GM12878 (cell line): ENCODE measurements around the gene PRKCZ. TPM values are rescaled to one million over a fixed set of nuclear protein-coding genes. Genes with fewer than 3 reads are reported as not detected.

Experiments used
- HDAC6 ChIP-seq: fragments of 200-600 bp; sonication (generic); IDR thresholded peaks from one replicate; pipeline ENCODE4 v1.8.0; 2017; ENCODE audit warnings: antibody characterized with exemption; ENCODE audit not compliant: unreplicated experiment
- KLF5 ChIP-seq: fragments of 450-650 bp; IDR thresholded peaks from 2 replicates; pipeline ENCODE4 v1.6.1; 2014; ENCODE audit warnings: mild to moderate bottlenecking; ENCODE audit not compliant: partially characterized antibody
- NR2F1 ChIP-seq: fragments of 450-650 bp; conservative IDR thresholded peaks from 2 replicates; pipeline ENCODE4 v1.6.1; 2017; ENCODE audit warnings: mild to moderate bottlenecking
- NRF1 ChIP-seq: conservative IDR thresholded peaks from 2 replicates; pipeline ENCODE4 v1.6.1; 2011; ENCODE audit warnings: mild to moderate bottlenecking, low read depth, low read length, improper control_type of control experiment
- PAX5 ChIP-seq: IDR thresholded peaks from 2 replicates; pipeline ENCODE4 v1.6.1; 2011; ENCODE audit warnings: low read depth, low read length, borderline replicate concordance
- POLR2AphosphoS5 ChIP-seq: IDR thresholded peaks from 2 replicates; pipeline ENCODE4 v1.6.1; 2011; ENCODE audit warnings: mild to moderate bottlenecking, low read length, inconsistent platforms
- RB1 ChIP-seq: fragments of 450-650 bp; formaldehyde crosslinking; IDR thresholded peaks from 2 replicates; pipeline ENCODE4 v1.6.1; 2017; ENCODE audit warnings: mild to moderate bottlenecking, borderline replicate concordance
- RFX5 ChIP-seq: IDR thresholded peaks from 2 replicates; pipeline ENCODE4 v1.6.1; 2011; ENCODE audit warnings: low read depth, low read length, improper control_type of control experiment
- STAT1 ChIP-seq: fragments of 450-650 bp; conservative IDR thresholded peaks from 2 replicates; pipeline ENCODE4 v1.6.1; 2014; ENCODE audit warnings: antibody characterized with exemption, mild to moderate bottlenecking
- TAF1 ChIP-seq: IDR thresholded peaks from 2 replicates; pipeline ENCODE4 v1.6.1; 2011; ENCODE audit warnings: mild to moderate bottlenecking, low read depth, low read length, borderline replicate concordance
- ZBTB33 ChIP-seq: fragments of 450-650 bp; IDR thresholded peaks from 2 replicates; pipeline ENCODE4 v1.6.1; 2017; ENCODE audit warnings: mild to moderate bottlenecking
- ZBTB4 ChIP-seq: fragments of 450-650 bp; formaldehyde crosslinking; IDR thresholded peaks from 2 replicates; pipeline ENCODE4 v1.4.0; 2022; ENCODE audit warnings: mild to moderate bottlenecking, moderate library complexity
- ZBTB40 ChIP-seq: fragments of 450-650 bp; IDR thresholded peaks from 2 replicates; pipeline ENCODE4 v1.6.1; 2016; ENCODE audit warnings: mild to moderate bottlenecking, moderate library complexity, borderline replicate concordance
- polyA plus RNA-seq, 11 experiments: library from polyadenylated mRNA; depleted of rRNA in 4 of 11; unstranded in 6 of 11; stranded (reverse) in 5 of 11; fragments of >200 nt; fragmentation: Nextera tagmentation in 4 of 11; fragmentation: Illumina TruSeq in 1 of 11; extraction: Ambion mirVana in 4 of 11; extraction: Trizol in 1 of 11; gene quantifications; 1 replicate in 1 of 11; 2 replicates in 10 of 11; pipeline versions ENCODE4 v1.2.1 to v1.2.3, GENCODE V29; 2011 to 2016; ENCODE audit warnings: inconsistent platforms in 2 of 11, missing spikeins in 2 of 11, low read depth in 1 of 11
- total RNA-seq, 4 experiments: library from RNA; depleted of rRNA in 3 of 4; stranded (reverse); fragments of >200 nt in 3 of 4; fragmentation: Illumina TruSeq in 1 of 4; extraction: Trizol in 1 of 4; gene quantifications; 2 replicates each; pipeline versions ENCODE4 v1.2.1 to v1.2.3, GENCODE V29; 2013 to 2021

Gene PRKCZ
- total and polyA plus RNA-seq, 10 of the 15 experiments (the other 5 are each of a cell fraction or from before 2014, with no cell fraction given) = 0.05 to 1.9 (median 0.64) TPM; not detected in 1

- TF ChIP-seq ZBTB33 = no peak
- TF ChIP-seq ZBTB40 = no peak
- TF ChIP-seq KLF5 = no peak
- TF ChIP-seq POLR2AphosphoS5 = no peak
- no peak for TF ChIP-seq RB1
- no peak for TF ChIP-seq NR2F1
- no peak for TF ChIP-seq PAX5
- TF ChIP-seq STAT1 = no peak
- TF ChIP-seq HDAC6 = no peak
- no peak for TF ChIP-seq TAF1
- no peak for TF ChIP-seq ZBTB4 (CRISPR knock-in tag)
- TF ChIP-seq RFX5 = no peak
- no peak for TF ChIP-seq NRF1
Observed at GRCh38 chr1:2210084-2210653, 160.0 kb downstream of the PRKCZ start (continued).
